Retinal pigment epithelial cell (primary cell): ENCODE data around the gene HOXC4.

ENCODE experiments used
- DNase-seq: peaks from one replicate; pipeline ENCODE4 v3.0.0-alpha.2; 2010; ENCODE audit warnings: low read depth
- H3K4me3 ChIP-seq: 2 replicates; pipeline ENCODE4 v1.5.1; 2011; ENCODE audit warnings: mild to moderate bottlenecking, low read length, control low read depth, moderate library complexity
- CTCF ChIP-seq: conservative IDR thresholded peaks from 2 replicates; pipeline ENCODE4 v1.5.1; 2011; ENCODE audit warnings: low read depth, low read length, control low read depth, inconsistent platforms

Gene HOXC4

GRCh38 chr12:54051874-54052437, 1.7 kb upstream of the HOXC4 start:
- no peak overlapping the region for H3K4me3 ChIP-seq
- TF ChIP-seq CTCF = no peak
- DNase-seq = no peak

DNA sequence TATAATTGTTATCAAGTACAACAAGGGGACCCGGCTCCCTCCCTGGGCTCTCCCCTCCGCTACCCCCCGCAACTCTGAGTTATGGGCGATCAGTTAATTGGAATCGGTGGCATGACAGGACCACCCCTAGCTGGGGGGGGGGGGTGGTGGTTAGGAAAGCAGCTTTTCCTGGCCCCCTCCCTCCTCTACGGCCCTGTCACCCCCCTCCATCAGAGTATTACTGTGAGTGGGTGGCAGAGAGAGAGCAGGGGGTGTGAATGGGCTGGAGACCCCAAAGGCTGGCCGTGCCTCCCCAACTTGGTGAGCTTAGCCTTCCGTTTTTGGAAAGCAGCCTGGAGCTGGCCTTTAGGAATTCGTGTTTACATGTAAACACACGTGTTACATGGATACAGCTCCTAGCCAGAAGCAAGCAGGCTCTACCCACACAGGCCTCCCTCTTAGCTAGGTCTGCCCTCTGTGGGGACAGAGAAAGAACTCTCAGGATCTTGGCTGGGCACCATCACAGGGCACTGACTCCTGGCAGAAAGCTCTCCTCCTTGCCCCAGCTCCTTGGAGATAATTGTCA, 1.1 kb upstream of the HOXC4 start:
- TF ChIP-seq CTCF = no peak
- H3K4me3 ChIP-seq = no peak overlapping the region
- DNase-seq = no peak

- no peak overlapping the region for H3K4me3 ChIP-seq
- DNase-seq = no peak
- no peak for TF ChIP-seq CTCF
Observed at GRCh38 chr12:54053003-54053750, 458 bp upstream of the HOXC4 start.

DNA sequence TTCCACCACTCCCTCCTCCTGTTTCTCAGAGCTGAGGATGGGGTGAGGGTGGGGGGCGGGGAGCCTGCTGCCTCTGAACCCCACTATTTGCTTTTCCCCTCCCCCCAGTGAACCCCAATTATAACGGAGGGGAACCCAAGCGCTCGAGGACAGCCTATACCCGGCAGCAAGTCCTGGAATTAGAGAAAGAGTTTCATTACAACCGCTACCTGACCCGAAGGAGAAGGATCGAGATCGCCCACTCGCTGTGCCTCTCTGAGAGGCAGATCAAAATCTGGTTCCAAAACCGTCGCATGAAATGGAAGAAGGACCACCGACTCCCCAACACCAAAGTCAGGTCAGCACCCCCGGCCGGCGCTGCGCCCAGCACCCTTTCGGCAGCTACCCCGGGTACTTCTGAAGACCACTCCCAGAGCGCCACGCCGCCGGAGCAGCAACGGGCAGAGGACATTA, 1.1 kb downstream of the HOXC4 start:
- TF ChIP-seq CTCF = no peak
- no peak overlapping the region for H3K4me3 ChIP-seq
- DNase-seq = no peak

DNA sequence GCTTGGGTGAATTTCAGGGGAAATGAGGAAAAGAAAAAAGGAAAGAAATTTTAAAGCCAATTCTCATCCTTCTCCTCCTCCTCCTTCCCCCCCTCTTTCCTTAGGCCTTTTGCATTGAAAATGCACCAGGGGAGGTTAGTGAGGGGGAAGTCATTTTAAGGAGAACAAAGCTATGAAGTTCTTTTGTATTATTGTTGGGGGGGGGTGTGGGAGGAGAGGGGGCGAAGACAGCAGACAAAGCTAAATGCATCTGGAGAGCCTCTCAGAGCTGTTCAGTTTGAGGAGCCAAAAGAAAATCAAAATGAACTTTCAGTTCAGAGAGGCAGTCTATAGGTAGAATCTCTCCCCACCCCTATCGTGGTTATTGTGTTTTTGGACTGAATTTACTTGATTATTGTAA, 1.9 kb downstream of the HOXC4 start:
- no peak for DNase-seq
- no peak overlapping the region for H3K4me3 ChIP-seq
- no peak for TF ChIP-seq CTCF

DNA sequence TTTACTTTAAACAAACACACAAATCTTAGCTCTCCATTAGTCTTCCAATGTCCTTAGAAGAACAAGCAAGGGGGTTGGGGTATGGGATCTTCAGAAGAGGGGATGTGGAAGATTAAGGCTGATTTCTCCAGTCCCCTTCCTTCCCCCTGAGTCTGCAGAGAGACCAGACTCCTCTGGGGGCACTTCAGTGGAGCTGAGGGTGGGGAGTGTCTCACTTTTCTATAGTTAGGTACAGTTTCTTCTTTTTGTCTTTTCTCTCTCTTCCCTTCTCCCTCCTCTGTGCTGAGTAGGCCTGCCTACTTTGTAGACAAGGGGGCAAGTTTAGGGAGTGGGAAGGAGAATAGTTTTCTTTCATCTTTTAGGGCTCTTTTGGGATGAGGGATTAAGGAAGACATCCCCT, 2.5 kb downstream of the HOXC4 start:
- DNase-seq = no peak
- TF ChIP-seq CTCF = no peak
- H3K4me3 ChIP-seq = no peak overlapping the region
